AG10803 (cell line): ENCODE results near the gene SIK3.

Source experiments
- DNase-seq: peaks from one replicate; pipeline ENCODE4 v3.0.0; 2010; ENCODE audit warnings: low read depth
- H3K4me3 ChIP-seq: 2 replicates; pipeline ENCODE4 v1.5.1; 2011; ENCODE audit warnings: mild to moderate bottlenecking, low read length, control low read depth
- CTCF ChIP-seq: conservative IDR thresholded peaks from 2 replicates; pipeline ENCODE4 v1.5.1; 2011; ENCODE audit warnings: mild to moderate bottlenecking, low read length, control low read depth, inconsistent platforms

Gene SIK3

GRCh38 chr11:116813781-116814471 lies 284.3 kb downstream of the SIK3 start:
- TF ChIP-seq CTCF: no peak
- DNase-seq: no peak
- H3K4me3 ChIP-seq: no peak overlapping the region

- DNase-seq: no peak
- H3K4me3 ChIP-seq: no peak overlapping the region
- no peak for TF ChIP-seq CTCF
Measured at GRCh38 chr11:116813170-116813569, 285.1 kb downstream of the SIK3 start.

GRCh38 chr11:116812109-116812508 lies 286.1 kb downstream of the SIK3 start:
- no peak overlapping the region for H3K4me3 ChIP-seq
- DNase-seq: no peak
- TF ChIP-seq CTCF: no peak

GRCh38 chr11:116811194-116811593 lies 287.0 kb downstream of the SIK3 start:
- no peak for TF ChIP-seq CTCF
- no peak for DNase-seq
- no peak overlapping the region for H3K4me3 ChIP-seq

- peak; percentile 47 for DNase-seq
- TF ChIP-seq CTCF: no peak
- H3K4me3 ChIP-seq: no peak overlapping the region
Measured at GRCh38 chr11:116808262-116809175, 289.7 kb downstream of the SIK3 start.

GRCh38 chr11:116807601-116808261 lies 290.5 kb downstream of the SIK3 start:
- no peak for TF ChIP-seq CTCF
- no peak overlapping the region for H3K4me3 ChIP-seq
- DNase-seq: no peak
